ENCODE results near the gene PODN.

The PODN gene, protein sequence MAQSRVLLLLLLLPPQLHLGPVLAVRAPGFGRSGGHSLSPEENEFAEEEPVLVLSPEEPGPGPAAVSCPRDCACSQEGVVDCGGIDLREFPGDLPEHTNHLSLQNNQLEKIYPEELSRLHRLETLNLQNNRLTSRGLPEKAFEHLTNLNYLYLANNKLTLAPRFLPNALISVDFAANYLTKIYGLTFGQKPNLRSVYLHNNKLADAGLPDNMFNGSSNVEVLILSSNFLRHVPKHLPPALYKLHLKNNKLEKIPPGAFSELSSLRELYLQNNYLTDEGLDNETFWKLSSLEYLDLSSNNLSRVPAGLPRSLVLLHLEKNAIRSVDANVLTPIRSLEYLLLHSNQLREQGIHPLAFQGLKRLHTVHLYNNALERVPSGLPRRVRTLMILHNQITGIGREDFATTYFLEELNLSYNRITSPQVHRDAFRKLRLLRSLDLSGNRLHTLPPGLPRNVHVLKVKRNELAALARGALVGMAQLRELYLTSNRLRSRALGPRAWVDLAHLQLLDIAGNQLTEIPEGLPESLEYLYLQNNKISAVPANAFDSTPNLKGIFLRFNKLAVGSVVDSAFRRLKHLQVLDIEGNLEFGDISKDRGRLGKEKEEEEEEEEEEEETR

DNA sequence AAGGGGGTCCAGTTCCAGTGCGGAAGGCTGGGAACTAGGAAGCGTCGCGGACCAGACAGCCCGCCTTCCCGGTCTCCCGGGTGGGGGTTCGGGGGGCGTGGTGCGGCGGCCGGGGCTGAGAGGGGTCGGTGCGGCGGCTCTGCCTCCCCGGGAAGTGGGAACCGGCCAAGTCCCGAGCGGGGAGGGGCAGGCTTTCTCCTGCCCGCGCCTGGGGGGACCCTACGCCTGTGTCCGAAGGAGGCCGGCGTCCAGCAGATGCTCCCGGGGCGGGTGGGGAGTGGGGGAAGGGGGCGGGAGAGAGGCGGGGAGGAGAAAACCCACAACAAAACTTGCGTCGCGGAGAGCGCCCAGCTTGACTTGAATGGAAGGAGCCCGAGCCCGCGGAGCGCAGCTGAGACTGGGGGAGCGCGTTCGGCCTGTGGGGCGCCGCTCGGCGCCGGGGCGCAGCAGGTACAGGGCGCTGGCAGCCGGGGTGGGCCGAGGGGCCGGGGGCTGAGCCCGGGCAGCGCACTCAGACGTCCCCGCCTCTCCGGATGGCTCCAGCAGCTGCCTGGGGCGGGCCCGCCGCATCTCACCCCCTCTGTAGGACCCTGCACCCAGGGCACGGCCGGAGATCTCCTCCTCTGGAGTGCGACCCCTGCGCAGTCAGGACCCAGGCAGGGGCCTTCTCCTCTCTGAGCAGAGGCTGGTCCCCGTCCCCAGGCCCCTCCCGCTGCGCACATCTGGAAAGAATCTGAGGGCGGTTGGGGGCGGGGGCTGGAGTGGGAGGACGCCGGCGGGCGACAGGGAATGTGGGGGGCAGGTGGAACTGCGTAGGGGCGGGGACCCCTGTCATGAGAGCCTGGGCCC is at the start of gene PODN:
TSS of gene PODN (plus strand) at position 355 of the 849 bp plus-strand sequence. CDS start 7,643 bp downstream, outside the sequence.
- DNase-seq: no peak

DNA sequence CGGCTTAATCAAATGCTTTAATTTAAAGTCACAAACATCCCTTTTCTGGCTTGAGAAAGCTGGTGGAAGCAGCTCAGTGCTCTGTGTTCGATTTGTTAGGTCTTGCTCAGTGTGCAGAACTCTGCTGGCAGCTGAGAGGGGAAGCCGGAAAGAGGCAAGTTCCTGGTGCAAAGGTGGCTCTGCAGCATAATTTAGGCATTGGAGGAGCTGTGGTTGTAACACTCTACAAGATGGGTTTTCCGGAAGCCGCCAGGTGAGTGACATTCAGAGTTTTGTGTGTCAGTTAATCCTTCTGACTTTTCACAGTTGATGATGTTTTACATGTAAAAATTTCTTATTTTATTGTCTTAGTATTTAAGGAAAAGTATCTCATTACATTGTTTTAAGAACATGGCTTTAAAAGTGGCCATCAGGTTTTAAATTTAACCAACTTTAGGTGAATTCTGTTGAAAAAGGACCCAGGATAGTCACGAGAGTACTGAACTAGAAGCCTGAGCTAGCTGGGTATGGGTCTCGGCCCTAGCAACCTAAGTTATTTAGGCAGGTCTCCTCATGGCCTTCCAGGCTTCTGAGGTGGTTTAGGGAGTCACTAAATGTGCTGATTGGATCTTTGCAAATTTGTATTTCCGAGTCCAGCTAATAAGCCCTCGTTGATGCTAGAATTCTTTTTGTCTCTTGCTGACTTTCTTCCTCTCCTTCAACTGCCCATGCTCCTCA is 47.1 kb upstream of the PODN start:
- DNase-seq: peak; percentile 91

DNA sequence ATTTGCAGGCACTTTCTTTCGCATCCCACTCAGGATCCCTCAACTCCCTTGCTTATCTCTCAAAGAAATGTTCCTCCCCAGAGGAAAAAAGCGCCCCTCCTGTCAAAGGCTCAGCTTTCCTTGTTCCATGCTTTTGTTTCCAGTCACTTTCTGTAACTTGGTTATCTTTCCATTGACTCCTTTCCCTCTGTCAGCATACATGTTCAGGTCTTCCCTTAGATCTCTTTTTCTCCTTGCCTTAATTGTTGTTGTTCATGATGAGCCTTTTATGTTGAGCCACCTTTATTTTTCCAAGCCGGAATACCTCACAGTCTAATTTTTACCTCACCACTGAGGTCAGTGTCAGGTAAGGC is 46.5 kb upstream of the PODN start:
- DNase-seq: no peak

GRCh38 chr1:53016705-53017104 is 45.3 kb upstream of the PODN start:
- no peak for DNase-seq

- DNase-seq: no peak
Observed at GRCh38 chr1:53020588-53020987, 41.4 kb upstream of the PODN start.

- DNase-seq: no peak
Observed at GRCh38 chr1:53022179-53022578, 39.8 kb upstream of the PODN start.

- DNase-seq: no peak
Observed at GRCh38 chr1:53023546-53023945, 38.5 kb upstream of the PODN start.

DNA sequence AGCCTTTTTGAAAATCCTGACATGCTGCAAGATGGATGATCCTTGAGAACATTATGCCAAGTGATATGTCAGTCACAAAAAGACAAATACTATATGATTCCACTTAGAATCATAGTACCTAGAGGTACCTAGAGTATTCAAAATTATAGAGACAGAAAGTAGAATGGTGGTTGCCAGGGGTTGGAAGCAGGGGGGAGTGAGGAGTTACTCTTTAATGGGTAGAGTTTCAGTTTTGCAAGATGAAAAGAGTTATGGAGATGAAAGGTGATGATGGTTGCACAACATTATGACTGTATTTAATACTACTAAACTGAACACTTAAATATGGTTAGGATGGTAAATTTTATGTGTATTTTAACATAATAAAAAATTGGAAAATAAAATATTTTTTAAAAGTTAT is 37.9 kb upstream of the PODN start:
- DNase-seq: no peak

DNA sequence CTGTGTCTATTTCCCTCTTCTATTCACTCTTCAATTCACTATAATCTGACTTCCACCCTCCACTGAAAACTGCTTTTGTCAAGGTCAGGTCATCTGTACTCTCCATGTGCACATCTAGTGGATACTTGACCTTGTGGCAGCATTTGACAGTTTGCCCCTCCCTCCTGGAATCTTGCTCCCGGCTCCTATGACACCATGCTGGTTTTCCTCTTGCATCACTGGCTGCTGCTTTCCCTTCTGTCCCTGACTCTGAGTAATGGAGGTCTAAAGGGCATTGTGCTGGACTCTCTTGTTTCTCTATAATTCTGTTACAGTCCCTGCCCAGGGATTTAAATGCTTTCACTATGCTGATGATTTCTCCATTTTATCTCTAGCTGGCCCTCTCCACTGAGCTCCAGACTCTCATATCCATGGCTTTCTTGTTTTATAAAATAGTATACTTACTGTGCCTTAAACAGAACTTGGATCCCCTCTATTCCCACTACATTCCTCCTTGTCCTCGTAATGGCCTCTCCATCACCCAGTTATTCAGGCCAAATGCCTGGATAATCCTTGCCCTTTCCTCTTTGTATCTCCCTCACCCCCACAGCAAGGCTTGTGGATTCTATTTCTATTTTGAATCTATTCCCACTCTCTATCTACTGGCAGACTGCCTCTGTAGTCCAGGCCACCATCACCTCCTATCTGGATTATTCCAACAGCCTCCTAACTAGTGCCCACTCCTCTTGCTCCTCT is 36.8 kb upstream of the PODN start:
- DNase-seq: no peak

- no peak for DNase-seq
Observed at GRCh38 chr1:53025769-53026112, 36.3 kb upstream of the PODN start.

DNA sequence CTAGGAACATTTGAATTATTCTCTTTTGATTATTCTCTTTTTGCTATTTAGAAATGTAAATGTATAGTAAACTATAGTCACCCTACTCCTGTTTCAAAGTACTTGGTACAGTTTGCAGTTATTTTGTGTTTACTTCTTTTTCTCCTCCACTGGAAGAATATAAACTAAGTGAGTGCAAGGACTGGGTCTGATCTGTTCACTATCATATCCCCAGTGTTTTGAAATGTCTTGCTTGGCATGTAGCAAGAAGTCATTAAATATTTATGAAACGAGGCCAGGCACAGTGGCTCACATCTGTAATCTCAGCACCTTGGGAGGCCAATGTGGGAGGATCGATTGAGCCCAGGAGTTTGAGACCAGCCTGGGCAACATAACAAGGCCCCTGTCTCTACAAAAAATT is 35.8 kb upstream of the PODN start:
- DNase-seq: no peak

DNA sequence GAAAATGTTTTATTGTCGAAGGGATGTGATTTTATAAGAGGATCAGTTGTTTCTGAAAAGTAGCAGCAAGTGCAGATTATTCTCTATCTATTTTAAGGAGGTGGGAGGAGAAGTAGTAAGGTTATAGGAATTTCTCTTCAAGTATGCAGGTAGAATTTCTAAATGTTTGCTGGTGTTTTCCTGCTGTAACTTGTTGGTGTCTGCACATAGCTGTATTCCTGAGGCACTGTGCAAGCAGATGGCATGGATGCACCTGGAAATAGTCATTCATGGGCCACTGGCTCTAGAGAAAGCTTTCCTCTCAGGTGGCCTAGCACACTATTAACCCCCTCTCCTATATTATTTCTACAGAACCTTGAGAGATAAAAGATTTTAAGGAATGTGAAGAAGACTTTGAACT is 30.3 kb upstream of the PODN start:
- DNase-seq: no peak

GRCh38 chr1:53037159-53037558 is 24.9 kb upstream of the PODN start:
- no peak for DNase-seq

DNA sequence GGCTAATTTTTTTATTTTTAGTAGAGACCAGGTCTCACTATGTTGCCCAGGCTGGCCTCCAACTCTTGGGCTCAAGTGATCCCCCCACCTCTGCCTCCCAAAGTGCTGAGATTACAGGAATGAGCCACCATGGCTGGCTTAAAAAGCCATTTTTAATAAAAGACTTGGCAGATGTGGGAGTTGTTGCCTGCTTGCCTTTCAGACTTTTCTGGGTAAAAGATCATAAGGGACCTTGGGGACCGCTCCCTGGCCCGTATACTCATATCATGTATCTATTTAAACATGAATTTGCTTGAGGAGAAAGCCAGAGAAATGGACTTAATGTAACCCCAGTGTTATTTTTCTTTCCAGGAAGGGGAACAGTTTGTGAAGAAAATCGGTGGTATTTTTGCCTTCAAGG is 23.4 kb upstream of the PODN start:
- DNase-seq: no peak

- no peak for DNase-seq
Observed at GRCh38 chr1:53043271-53043670, 18.7 kb upstream of the PODN start.

DNA sequence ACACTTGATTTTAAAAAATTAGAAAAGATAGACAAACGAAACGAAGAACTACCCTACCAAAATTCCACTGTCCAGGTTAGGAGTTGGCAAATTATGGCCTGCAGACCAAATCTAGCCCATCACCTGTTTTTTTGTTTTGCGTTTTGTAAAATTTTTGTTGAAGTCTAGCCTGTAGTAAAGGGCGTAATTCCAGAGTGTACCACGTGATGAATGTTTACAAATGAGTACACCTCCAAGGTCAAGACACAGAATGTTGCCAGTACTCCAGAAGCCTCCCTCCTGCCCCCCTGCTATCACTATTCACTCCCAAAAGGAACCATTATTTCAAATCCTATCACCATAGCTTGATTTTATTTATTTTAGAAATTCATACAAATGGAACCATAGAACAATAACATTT is 17.1 kb upstream of the PODN start:
- DNase-seq: no peak

GRCh38 chr1:53046930-53047329 is 15.1 kb upstream of the PODN start:
- DNase-seq: no peak

DNA sequence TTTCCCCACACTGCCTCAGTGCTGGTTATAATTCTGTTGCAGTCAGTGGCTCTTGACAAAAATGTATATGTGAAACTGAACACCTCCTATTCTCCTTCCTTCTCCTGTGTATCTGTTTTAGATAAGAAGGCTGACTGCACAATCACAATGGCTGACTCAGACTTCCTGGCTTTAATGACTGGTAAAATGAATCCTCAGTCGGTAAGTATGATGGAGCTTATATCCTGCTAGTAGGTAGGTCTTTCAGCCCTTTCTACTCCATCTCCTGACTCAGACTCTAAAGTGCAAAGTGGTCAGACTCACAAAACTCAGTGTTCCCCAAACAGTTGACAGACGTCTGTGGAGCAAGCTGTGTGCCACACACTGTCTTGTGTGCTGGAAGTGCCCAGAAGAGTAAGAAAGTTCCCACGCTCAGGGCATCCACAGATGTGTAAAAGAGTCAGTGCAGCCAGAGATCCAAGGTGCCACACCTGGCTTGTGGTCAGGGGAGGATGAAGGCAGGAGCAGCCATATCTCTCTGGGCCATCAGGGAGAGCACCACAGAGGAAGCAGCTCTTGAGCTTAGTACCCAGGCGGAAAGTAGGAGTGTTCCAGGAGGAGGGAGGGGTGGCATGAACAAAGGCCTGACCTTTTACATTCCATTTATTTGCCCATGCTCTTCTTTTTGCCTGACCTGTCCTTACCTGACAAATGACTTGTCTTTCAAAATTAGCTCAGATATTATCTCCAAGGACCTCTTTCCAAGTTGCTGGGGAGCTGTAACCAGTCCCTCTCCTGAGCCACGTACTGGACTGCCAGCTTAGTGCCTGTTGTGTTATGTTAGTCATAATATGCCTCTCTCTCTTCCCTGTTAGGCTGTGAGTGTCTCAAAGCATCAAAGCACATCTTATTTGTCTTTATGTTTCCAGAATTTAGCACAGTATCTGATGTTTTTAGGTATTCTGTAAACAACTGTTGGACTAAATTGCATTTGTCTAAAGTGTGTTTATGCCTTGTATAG is 14.0 kb upstream of the PODN start:
- DNase-seq: no peak

DNA sequence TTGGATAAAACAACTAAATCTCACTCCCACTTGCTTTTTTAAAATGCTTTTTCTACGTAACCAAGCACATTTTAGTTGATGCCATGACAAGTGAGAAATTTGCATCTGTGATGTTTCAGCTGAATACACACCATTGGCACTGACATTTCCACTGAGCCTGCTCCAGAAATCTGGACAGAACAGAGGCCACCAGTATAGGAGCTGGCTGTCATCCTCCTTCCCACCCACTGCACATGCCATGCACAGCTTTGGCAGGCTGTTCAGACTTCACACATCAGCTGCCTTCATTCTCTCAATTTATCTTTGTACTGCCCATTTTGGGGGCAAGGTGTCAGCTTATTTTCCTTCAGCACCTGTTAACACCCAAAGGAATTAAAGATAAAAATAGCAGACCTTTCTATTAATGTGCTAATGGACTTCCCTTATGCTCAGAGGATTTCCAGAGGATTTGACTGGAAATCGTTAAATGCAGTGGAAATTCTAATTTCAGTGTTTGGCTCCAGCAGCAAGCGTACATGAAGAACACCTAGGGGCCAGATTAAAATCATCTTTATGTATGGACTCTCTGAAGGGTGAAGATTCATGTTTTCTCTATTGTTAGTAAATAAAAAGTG is 12.9 kb upstream of the PODN start:
- DNase-seq: no peak

DNA sequence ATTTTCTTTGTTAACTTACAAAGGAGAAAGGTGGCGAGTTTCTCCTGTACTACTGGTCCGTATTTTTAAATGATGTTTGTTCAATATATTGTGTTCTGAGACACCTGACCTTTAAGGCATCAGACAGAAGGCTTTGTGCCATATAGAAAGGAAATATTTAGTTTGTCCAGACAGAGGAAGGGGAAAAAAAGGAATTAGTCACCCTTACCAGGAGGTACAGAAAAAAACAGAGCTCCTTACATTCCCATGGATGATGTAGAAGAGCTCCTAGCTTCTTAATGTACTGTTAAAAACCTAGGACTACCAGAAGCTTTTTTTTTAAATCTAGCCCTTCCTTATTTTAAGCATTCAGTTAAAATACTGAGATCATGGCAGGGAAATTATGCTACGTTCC is 12.4 kb upstream of the PODN start:
- DNase-seq: no peak

DNA sequence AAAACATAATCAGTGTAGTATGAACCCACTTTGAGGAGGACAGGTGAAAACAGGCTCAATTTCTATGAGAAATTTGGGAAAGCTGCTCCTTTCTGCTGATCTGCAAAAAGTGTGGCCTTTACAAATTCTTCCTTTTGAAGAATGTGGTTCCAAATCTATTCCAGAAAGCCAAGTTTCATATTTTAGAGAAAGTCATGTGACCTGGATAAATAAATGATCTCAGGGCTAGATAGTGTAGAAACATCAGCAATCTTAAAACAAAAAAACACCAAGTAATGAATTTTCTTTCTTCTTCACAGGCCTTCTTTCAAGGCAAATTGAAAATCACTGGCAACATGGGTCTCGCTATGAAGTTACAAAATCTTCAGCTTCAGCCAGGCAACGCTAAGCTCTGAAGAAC is 11.7 kb upstream of the PODN start:
- DNase-seq: no peak
